Vagina (tissue), 2 donors: ENCODE results near the gene ARHGAP8.

Experiments
- CTCF ChIP-seq, 3 experiments: fragments of 450-650 bp in 2 of 3; fragments of 200-600 bp in 1 of 3; sonication (generic) in 1 of 3; IDR thresholded peaks; one replicate each; pipeline ENCODE4 v1.5.1; 2017 to 2019; ENCODE audit warnings: antibody characterized with exemption in 3 of 3, mild to moderate bottlenecking in 2 of 3, moderate library complexity in 2 of 3
- POLR2AphosphoS5 ChIP-seq, 2 donors: sonication (generic); formaldehyde crosslinking; IDR thresholded peaks; one replicate each; pipeline ENCODE4 v1.9.0; 2017; ENCODE audit warnings: antibody characterized with exemption in 2 of 2, mild to moderate bottlenecking in 2 of 2, low read depth in 1 of 2; ENCODE audit not compliant: insufficient read depth in 1 of 2

GRCh38 chr22:44898236-44898635, 145.9 kb downstream of the ARHGAP8 start:
- no peak for TF ChIP-seq CTCF (IDR thresholded peaks at IDR 0.05)
- no peak for TF ChIP-seq POLR2AphosphoS5 (IDR thresholded peaks at IDR 0.05; ENCODE audit: insufficient read depth in 1 of 2, low read depth in 1 of 2)
